Measurements from ENCODE around the gene ID1. TPM values are rescaled to one million over a fixed set of nuclear protein-coding genes. Genes with fewer than 3 reads are reported as not detected.

Gene ID1
- polyA plus RNA-seq, 2 of the 4 experiments (the other 2 are of a cell fraction) = 237 to 432 TPM

DNA sequence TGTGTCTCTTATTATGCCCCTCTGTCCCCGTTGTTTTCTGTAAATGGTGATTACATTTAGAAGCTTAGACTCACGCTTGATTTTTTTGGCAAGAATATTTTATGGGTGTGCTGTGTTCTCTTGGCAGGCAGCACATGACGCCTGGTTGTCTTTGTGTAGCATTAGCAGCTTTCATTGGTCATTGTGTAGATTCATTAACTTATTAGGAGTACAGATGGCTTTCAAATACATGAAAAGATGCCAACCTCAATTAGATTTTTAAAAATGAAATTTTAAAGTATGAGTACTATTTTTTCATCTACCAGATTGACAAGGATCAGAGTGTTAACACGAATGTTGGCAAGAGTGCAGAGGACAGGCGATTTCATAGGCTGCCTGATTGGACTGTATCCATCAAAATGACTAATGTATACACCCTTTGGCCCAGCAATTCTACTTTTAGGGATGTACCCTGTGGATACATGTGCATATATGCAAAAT is 47.9 kb downstream of the ID1 start (continued):
- TF ChIP-seq, protein P1, sequence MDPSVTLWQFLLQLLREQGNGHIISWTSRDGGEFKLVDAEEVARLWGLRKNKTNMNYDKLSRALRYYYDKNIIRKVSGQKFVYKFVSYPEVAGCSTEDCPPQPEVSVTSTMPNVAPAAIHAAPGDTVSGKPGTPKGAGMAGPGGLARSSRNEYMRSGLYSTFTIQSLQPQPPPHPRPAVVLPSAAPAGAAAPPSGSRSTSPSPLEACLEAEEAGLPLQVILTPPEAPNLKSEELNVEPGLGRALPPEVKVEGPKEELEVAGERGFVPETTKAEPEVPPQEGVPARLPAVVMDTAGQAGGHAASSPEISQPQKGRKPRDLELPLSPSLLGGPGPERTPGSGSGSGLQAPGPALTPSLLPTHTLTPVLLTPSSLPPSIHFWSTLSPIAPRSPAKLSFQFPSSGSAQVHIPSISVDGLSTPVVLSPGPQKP (IDR thresholded peaks at IDR 0.05; ENCODE audit: low read depth, low read length) = no peak
- TF ChIP-seq REST (IDR thresholded peaks at IDR 0.05) (no peak), FOSL2 (IDR thresholded peaks at IDR 0.05) (no peak), FOSL2 (CRISPR knock-in tag; IDR thresholded peaks at IDR 0.05) (no peak), GATA3 (IDR thresholded peaks at IDR 0.05; ENCODE audit: borderline replicate concordance) (no peak)

- ChIA-PET CTCF (interaction anchor here (1.1 to 16.4 kb wide), 7 partner anchors 9 to 95 kb away, joined by 4 to 489 read pairs (median 7); partner anchors contain the start of gene BCL2L1), POLR2A (no interaction called here)
- DNase-seq (ENCODE audit: low read depth in 1 of 2, low spot score in 1 of 2) = no peak
- peak; percentile 25 to 62; a peak in 4 of 6 replicates for ATAC-seq
- no peak for TF ChIP-seq EP300 (IDR thresholded peaks at IDR 0.05)
- no peak for TF ChIP-seq TP53 (CRISPR knock-in tag; IDR thresholded peaks at IDR 0.05)
- TF ChIP-seq HMGXB4 (CRISPR knock-in tag; IDR thresholded peaks at IDR 0.05; ENCODE audit: borderline replicate concordance) = no peak
- TF ChIP-seq MYC (IDR thresholded peaks at IDR 0.05; ENCODE audit: borderline replicate concordance, low read length) = no peak
- TF ChIP-seq JUN (IDR thresholded peaks at IDR 0.05) = no peak
- TF ChIP-seq, protein P2, sequence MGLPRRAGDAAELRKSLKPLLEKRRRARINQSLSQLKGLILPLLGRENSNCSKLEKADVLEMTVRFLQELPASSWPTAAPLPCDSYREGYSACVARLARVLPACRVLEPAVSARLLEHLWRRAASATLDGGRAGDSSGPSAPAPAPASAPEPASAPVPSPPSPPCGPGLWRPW (IDR thresholded peaks at IDR 0.05) = no peak
- TF ChIP-seq, protein P3, sequence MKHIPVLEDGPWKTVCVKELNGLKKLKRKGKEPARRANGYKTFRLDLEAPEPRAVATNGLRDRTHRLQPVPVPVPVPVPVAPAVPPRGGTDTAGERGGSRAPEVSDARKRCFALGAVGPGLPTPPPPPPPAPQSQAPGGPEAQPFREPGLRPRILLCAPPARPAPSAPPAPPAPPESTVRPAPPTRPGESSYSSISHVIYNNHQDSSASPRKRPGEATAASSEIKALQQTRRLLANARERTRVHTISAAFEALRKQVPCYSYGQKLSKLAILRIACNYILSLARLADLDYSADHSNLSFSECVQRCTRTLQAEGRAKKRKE (CRISPR knock-in tag; IDR thresholded peaks at IDR 0.05; ENCODE audit: low read depth) = no peak
- no peak for TF ChIP-seq HOXA7 (CRISPR knock-in tag; IDR thresholded peaks at IDR 0.05)
- no peak for TF ChIP-seq ZSCAN20 (CRISPR knock-in tag; IDR thresholded peaks at IDR 0.05)
- no peak for TF ChIP-seq CTCF (IDR thresholded peaks at IDR 0.05)
- TF ChIP-seq FOXS1 (CRISPR knock-in tag; IDR thresholded peaks at IDR 0.05) = no peak
- no peak for TF ChIP-seq NPAS2 (CRISPR knock-in tag; IDR thresholded peaks at IDR 0.05; ENCODE audit: borderline replicate concordance)
- no peak for TF ChIP-seq KDM1A (IDR thresholded peaks at IDR 0.05; ENCODE audit: low read depth)
- TF ChIP-seq SREBF2 (IDR thresholded peaks at IDR 0.05) = no peak
- no peak for TF ChIP-seq ZNF302 (CRISPR knock-in tag; IDR thresholded peaks at IDR 0.05)
- TF ChIP-seq, protein P4, sequence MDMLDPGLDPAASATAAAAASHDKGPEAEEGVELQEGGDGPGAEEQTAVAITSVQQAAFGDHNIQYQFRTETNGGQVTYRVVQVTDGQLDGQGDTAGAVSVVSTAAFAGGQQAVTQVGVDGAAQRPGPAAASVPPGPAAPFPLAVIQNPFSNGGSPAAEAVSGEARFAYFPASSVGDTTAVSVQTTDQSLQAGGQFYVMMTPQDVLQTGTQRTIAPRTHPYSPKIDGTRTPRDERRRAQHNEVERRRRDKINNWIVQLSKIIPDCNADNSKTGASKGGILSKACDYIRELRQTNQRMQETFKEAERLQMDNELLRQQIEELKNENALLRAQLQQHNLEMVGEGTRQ (IDR thresholded peaks at IDR 0.05) = no peak
- TF ChIP-seq BHLHE40 (IDR thresholded peaks at IDR 0.05; ENCODE audit: low read depth, low read length) = no peak
- TF ChIP-seq, protein P5, sequence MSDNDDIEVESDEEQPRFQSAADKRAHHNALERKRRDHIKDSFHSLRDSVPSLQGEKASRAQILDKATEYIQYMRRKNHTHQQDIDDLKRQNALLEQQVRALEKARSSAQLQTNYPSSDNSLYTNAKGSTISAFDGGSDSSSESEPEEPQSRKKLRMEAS (IDR thresholded peaks at IDR 0.05) = no peak
- Histone ChIP-seq H3K4me2 (no peak overlapping the region), H3K4me3 (no peak overlapping the region), H3K27ac (no peak overlapping the region), H3K9me3 (no peaks in the 10 kb centered on the region), H3K4me1 (0 out of 3 replicates have a peak, but pooled peaks cover 5% of the 10 kb centered on the region)
- no peak for FAIRE-seq
- WGBS (ENCODE audit: missing lambda C conversion rate) = 65% methylated on average over 5 of the region's 5 CpGs
Measured at GRCh38 chr20:31653561-31653960, 48.5 kb downstream of the ID1 start.

Data from A549 (cell line).